CD14-positive monocyte (primary cell): ENCODE results near the gene BTN2A1. TPM values are rescaled to one million over a fixed set of nuclear protein-coding genes. Genes with fewer than 3 reads are reported as not detected.

Experiments
- DNase-seq, 3 donors: peaks; one replicate each; pipeline ENCODE4 v3.0.0-alpha.2; 2011 to 2022
- H2AFZ ChIP-seq: 2 replicates; pipeline ENCODE4 v1.6.0; 2012; ENCODE audit warnings: mild to moderate bottlenecking, low read depth, low read length, inconsistent platforms; ENCODE audit not compliant: insufficient read depth, poor library complexity, severe bottlenecking
- H3K27ac ChIP-seq, 2 donors: 1 replicate in 1 of 2; 2 replicates in 1 of 2; pipeline ENCODE4 v1.5.1; 2012 to 2013; ENCODE audit warnings: low read length in 2 of 2, control low read depth in 1 of 2, inconsistent platforms in 1 of 2, low read depth in 1 of 2, mild to moderate bottlenecking in 1 of 2
- H3K27me3 ChIP-seq, 2 donors: one replicate each; pipeline versions ENCODE4 v1.6.0 to v1.6.1; 2011 to 2013; ENCODE audit warnings: low read length in 2 of 2; ENCODE audit not compliant: control insufficient read depth in 2 of 2, insufficient read depth in 2 of 2
- H3K36me3 ChIP-seq, 2 donors: replicated peaks in 1 of 2; 1 replicate in 1 of 2; 2 replicates in 1 of 2; pipeline versions ENCODE4 v1.5.1 to v1.6.1; 2012 to 2013; ENCODE audit warnings: low read length in 2 of 2, control low read depth in 1 of 2, inconsistent platforms in 1 of 2, mild to moderate bottlenecking in 1 of 2; ENCODE audit not compliant: insufficient read depth in 2 of 2, control insufficient read depth in 1 of 2
- H3K4me1 ChIP-seq, 2 donors: 1 replicate in 1 of 2; 2 replicates in 1 of 2; pipeline versions ENCODE4 v1.5.1 to v1.6.1; 2012 to 2013; ENCODE audit warnings: low read length in 2 of 2, control low read depth in 1 of 2, inconsistent platforms in 1 of 2, mild to moderate bottlenecking in 1 of 2, moderate library complexity in 1 of 2; ENCODE audit not compliant: insufficient read depth in 2 of 2, control insufficient read depth in 1 of 2
- H3K4me2 ChIP-seq: replicated peaks from 2 replicates; pipeline ENCODE3; 2012; ENCODE audit warnings: low read length, moderate library complexity, mild to moderate bottlenecking; ENCODE audit not compliant: poor library complexity, severe bottlenecking; ENCODE audit errors: extremely low read depth
- H3K4me3 ChIP-seq, 3 experiments: fragments of 200-600 bp in 1 of 3; sonication (generic) in 1 of 3; replicated peaks in 1 of 3; 1 replicate in 2 of 3; 2 replicates in 1 of 3; pipeline ENCODE4 v1.5.1; 2011 to 2013; ENCODE audit warnings: low read length in 3 of 3, mild to moderate bottlenecking in 3 of 3, control low read depth in 2 of 3, low read depth in 2 of 3, inconsistent platforms in 1 of 3, moderate library complexity in 1 of 3
- H3K79me2 ChIP-seq: 2 replicates; pipeline ENCODE4 v1.6.0; 2012; ENCODE audit warnings: mild to moderate bottlenecking, control low read depth, inconsistent platforms, low read length, moderate library complexity; ENCODE audit not compliant: insufficient read depth
- H3K9ac ChIP-seq: 2 replicates; pipeline ENCODE4 v1.6.0; 2017; ENCODE audit warnings: low read length, mild to moderate bottlenecking; ENCODE audit not compliant: insufficient read depth, poor library complexity, severe bottlenecking
- H3K9me3 ChIP-seq, 2 donors: replicated peaks in 1 of 2; 1 replicate in 1 of 2; 2 replicates in 1 of 2; pipeline versions ENCODE4 v1.5.1 to v1.6.1; 2012 to 2013; ENCODE audit warnings: low read length in 2 of 2, control low read depth in 1 of 2; ENCODE audit not compliant: control insufficient read depth in 1 of 2, insufficient read depth in 1 of 2
- H4K20me1 ChIP-seq: 2 replicates; pipeline ENCODE4 v1.6.0; 2012; ENCODE audit warnings: mild to moderate bottlenecking, low read length, control low read depth, moderate library complexity; ENCODE audit not compliant: insufficient read depth
- H3K27ac Mint-ChIP-seq, 7 donors: one replicate each; pipeline ENCODE4 v1.8.0; 2020; ENCODE audit warnings: mild to moderate bottlenecking in 7 of 7, mixed read lengths in 7 of 7, moderate library complexity in 6 of 7, inconsistent platforms in 2 of 7
- H3K27me3 Mint-ChIP-seq, 3 donors: one replicate each; pipeline ENCODE4 v1.8.0; 2021 to 2022; ENCODE audit warnings: low read depth in 3 of 3, mild to moderate bottlenecking in 3 of 3, mixed read lengths in 3 of 3, moderate library complexity in 3 of 3, inconsistent platforms in 1 of 3
- H3K36me3 Mint-ChIP-seq, 2 donors: one replicate each; pipeline ENCODE4 v1.8.0; 2020; ENCODE audit warnings: mixed read lengths in 2 of 2, inconsistent platforms in 1 of 2, mild to moderate bottlenecking in 1 of 2
- H3K4me1 Mint-ChIP-seq: one replicate; pipeline ENCODE4 v1.8.0; 2020; ENCODE audit warnings: mild to moderate bottlenecking, mixed read lengths
- H3K4me3 Mint-ChIP-seq, 2 donors: one replicate each; pipeline ENCODE4 v1.8.0; 2020; ENCODE audit warnings: mild to moderate bottlenecking in 2 of 2, mixed read lengths in 2 of 2, moderate library complexity in 1 of 2
- H3K9me3 Mint-ChIP-seq, 7 donors: one replicate each; pipeline ENCODE4 v1.8.0; 2020 to 2022; ENCODE audit warnings: mixed read lengths in 7 of 7, mild to moderate bottlenecking in 6 of 7, moderate library complexity in 6 of 7, inconsistent platforms in 2 of 7
- CTCF ChIP-seq: fragments of 200-600 bp; IDR thresholded peaks from one replicate; pipeline ENCODE4 v1.8.0; 2022; ENCODE audit warnings: antibody characterized with exemption, mild to moderate bottlenecking
- WGBS: methylation state at CpG from one replicate; pipeline ENCODE4 v1.1.5; 2013; ENCODE audit warnings: missing lambda C conversion rate; ENCODE audit not compliant: insufficient coverage; 5-methylcytosine and 5-hydroxymethylcytosine counted together
- intact Hi-C, 2 donors: fragments of 100-400 bp; cut with micrococcal nuclease; formaldehyde crosslinking; loops; one replicate each; pipeline versions ENCODE4 v1.15.0 to v1.15.1; 2023
- polyA plus RNA-seq, 3 donors: library from polyadenylated mRNA; depleted of rRNA in 1 of 3; unstranded in 2 of 3; stranded (reverse) in 1 of 3; fragments of 300-500 nt in 2 of 3; fragments of >200 nt in 1 of 3; fragmentation: Illumina TruSeq in 2 of 3; gene quantifications; 1 replicate in 2 of 3; 2 replicates in 1 of 3; pipeline ENCODE4 v1.2.3, GENCODE V29; 2012 to 2021

Gene BTN2A1
- polyA plus RNA-seq, 3 donors: 4.3 to 66.4 (median 10.8) TPM

- no peak for TF ChIP-seq CTCF
- Histone ChIP-seq H3K27me3 (no peaks in the 10 kb centered on the region), H3K27ac (no peak overlapping the region), H3K4me3 (no peak overlapping the region), H4K20me1 (no peaks in the 10 kb centered on the region), H3K4me1 (no peaks in the 10 kb centered on the region), H3K9me3 (peaks cover 5 to 6% of the 10 kb centered on the region in 2 donors), H2AFZ (no peak overlapping the region), H3K4me2 (no peak overlapping the region), H3K9ac (no peak overlapping the region), H3K79me2 (no peaks in the 10 kb centered on the region), H3K36me3 (peaks cover 66 to 72% of the 10 kb centered on the region in 2 donors)
- Mint-ChIP-seq H3K27me3 (no peaks in the 10 kb centered on the region), H3K4me1 (peaks cover 2% of the 10 kb centered on the region), H3K9me3 (peaks cover 4 to 8% (median 6%) of the 10 kb centered on the region in 7 donors), H3K27ac (peak overlapping the region in 1 of 7 donors; percentile 45), H3K4me3 (no peak overlapping the region), H3K36me3 (peaks cover 64 to 72% of the 10 kb centered on the region in 2 donors)
- no CpG with 5 or more reads among the region's 3 CpGs for WGBS
- intact Hi-C loops: no loop called here
- DNase-seq: no peak
Observed at GRCh38 chr6:26412228-26412627, 45.5 kb upstream of the BTN2A1 start.

- Histone ChIP-seq H3K4me1 (no peaks in the 10 kb centered on the region), H3K79me2 (no peaks in the 10 kb centered on the region), H3K9me3 (peaks cover 13% of the 10 kb centered on the region in 2 donors), H3K4me2 (no peak overlapping the region), H3K4me3 (no peak overlapping the region), H2AFZ (no peak overlapping the region), H3K27me3 (no peaks in the 10 kb centered on the region), H3K36me3 (peaks cover 59 to 64% of the 10 kb centered on the region in 2 donors), H3K27ac (no peak overlapping the region), H3K9ac (no peak overlapping the region), H4K20me1 (no peaks in the 10 kb centered on the region)
- Mint-ChIP-seq H3K27ac (no peak overlapping the region), H3K36me3 (peaks cover 56 to 65% of the 10 kb centered on the region in 2 donors), H3K9me3 (peaks cover 10 to 16% (median 13%) of the 10 kb centered on the region in 7 donors), H3K4me1 (no peaks in the 10 kb centered on the region), H3K27me3 (no peaks in the 10 kb centered on the region), H3K4me3 (no peak overlapping the region)
- no peak for DNase-seq
- TF ChIP-seq CTCF: no peak
- 100% methylated on average over 4 of the region's 4 CpGs for WGBS
- intact Hi-C loops: no loop called here
Observed at GRCh38 chr6:26412954-26413353, 44.8 kb upstream of the BTN2A1 start.
